Liver (tissue), 3 donors: ENCODE results near the gene TEX11.

Experiments used
- ATF3 ChIP-seq: IDR thresholded peaks from 2 replicates; pipeline ENCODE4 v1.6.1; 2016; ENCODE audit warnings: antibody characterized with exemption
- CTCF ChIP-seq: fragments of 150-350 bp; IDR thresholded peaks from 2 replicates; pipeline ENCODE4 v1.5.1; 2017; ENCODE audit warnings: improper control_type of control experiment, low read depth, low read length; ENCODE audit not compliant: missing input control
- EGR1 ChIP-seq, 2 donors: IDR thresholded peaks; 2 replicates each; pipeline ENCODE4 v1.6.1; 2016 to 2018; ENCODE audit warnings: antibody characterized with exemption in 2 of 2, low read depth in 2 of 2
- GABPA ChIP-seq, 2 donors: IDR thresholded peaks in 1 of 2; conservative IDR thresholded peaks in 1 of 2; 2 replicates each; pipeline ENCODE4 v1.6.1; 2016; ENCODE audit warnings: antibody characterized with exemption in 2 of 2, mild to moderate bottlenecking in 1 of 2, moderate library complexity in 1 of 2
- JUND ChIP-seq, 2 donors: IDR thresholded peaks; 2 replicates each; pipeline ENCODE4 v1.6.1; 2016; ENCODE audit warnings: antibody characterized with exemption in 2 of 2
- MAX ChIP-seq: IDR thresholded peaks from 2 replicates; pipeline ENCODE4 v1.6.1; 2016; ENCODE audit warnings: antibody characterized with exemption
- REST ChIP-seq: IDR thresholded peaks from 2 replicates; pipeline ENCODE4 v1.6.1; 2016; ENCODE audit warnings: antibody characterized with exemption, mild to moderate bottlenecking
- TAF1 ChIP-seq: conservative IDR thresholded peaks from 2 replicates; pipeline ENCODE4 v1.6.1; 2016; ENCODE audit warnings: antibody characterized with exemption, mild to moderate bottlenecking
- YY1 ChIP-seq: IDR thresholded peaks from 2 replicates; pipeline ENCODE4 v1.6.1; 2016; ENCODE audit warnings: antibody characterized with exemption, mild to moderate bottlenecking
- ZBTB33 ChIP-seq: IDR thresholded peaks from 2 replicates; pipeline ENCODE4 v1.6.1; 2016; ENCODE audit warnings: antibody characterized with exemption
- donor health status: healthy.
- donor health status: healthy.

- no peak for TF ChIP-seq REST
- TF ChIP-seq GABPA (IDR thresholded peaks at IDR 0.05 in 1 of 2, conservative IDR thresholded peaks at IDR 0.05 in 1 of 2) = no peak
- no peak for TF ChIP-seq YY1
- TF ChIP-seq ATF3 = no peak
- TF ChIP-seq TAF1 = no peak
- TF ChIP-seq CTCF = no peak
- no peak for TF ChIP-seq JUND (IDR thresholded peaks at IDR 0.05)
- no peak for TF ChIP-seq MAX
- TF ChIP-seq EGR1 (IDR thresholded peaks at IDR 0.05; ENCODE audit: low read depth in 2 of 2) = no peak
- TF ChIP-seq ZBTB33 = no peak
These were observed 428.4 kb downstream of the TEX11 start for GRCh38 chrX:70479922-70480659.
